ENCODE results near the gene SGO1. TPM values are rescaled to one million over a fixed set of nuclear protein-coding genes. Genes with fewer than 3 reads are reported as not detected.

SGO1 gene
- total RNA-seq (1 to 10 TPM in 1 of 9 donors, under 1 TPM in 6, not detected in 2; 0.41 to 4.2 (median 0.61) TPM), polyA plus RNA-seq (under 1 TPM; 0.13 to 0.86 (median 0.16) TPM)
- long read RNA-seq, donor 1, result 0 reads
- long read RNA-seq, donor 2, result 0 reads
- long read RNA-seq, donor 3, result 0 reads
- long read RNA-seq, donor 4, partial matches to known transcripts, result 1 of 1 reads
- long read RNA-seq, donor 4, other reads (novel, unspliced or antisense), result 0 of 1 reads
- long read RNA-seq, donor 5, result 0 reads
- long read RNA-seq, donor 6, result 0 reads
- long read RNA-seq, donor 7, result 0 reads
- long read RNA-seq, donor 8, result 0 reads
- long read RNA-seq, donor 9, result 0 reads
- long read RNA-seq, donor 10, result 0 reads

DNA sequence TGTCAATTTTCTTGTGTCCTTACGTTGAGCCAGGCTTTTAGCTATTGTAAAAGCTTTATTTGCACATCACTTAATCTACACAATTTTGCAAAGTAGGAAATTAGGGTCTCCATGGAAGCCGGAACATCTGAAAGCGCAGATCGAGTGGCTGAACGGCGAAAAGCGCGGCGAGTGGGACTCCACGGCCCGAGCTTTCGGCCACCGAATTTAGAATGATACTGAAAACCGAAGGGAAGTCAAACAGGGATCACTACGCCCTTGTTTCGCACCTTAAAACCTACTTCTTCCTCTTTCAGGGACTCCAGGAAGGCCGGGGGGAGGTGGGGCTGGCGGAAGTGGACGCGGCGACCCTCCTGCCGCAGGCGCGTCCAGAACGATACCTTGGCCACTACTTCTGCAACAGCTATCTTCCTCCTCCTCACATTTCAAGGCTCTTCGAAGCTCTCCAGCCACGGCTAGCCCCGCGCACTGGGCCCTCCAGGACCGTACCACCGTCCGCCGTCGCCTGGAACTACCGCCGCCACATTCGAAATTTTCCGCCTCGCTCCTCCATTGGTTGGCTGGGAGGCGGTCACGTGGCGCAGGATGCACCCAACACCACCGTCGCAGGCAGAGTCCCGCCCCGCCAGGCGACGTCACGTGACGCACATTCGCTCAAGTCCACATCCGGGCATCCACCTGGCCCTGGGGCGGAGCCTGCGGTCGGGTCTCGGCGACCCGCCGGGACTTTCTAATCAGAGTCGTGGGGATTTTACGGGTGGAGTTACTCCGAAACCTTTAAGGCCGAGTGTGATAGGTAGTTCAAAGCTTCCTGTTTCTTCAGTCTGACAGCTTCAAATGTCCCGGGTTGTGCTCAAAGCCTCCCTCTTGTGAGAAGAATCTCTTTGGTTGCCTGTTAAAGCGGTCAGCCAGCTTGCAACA is at the start of gene SGO1:
Gene SGO1, minus strand, starts transcription at position 528 of the 921 bp plus-strand sequence. CDS start 2,179 bp downstream, outside the sequence.
- 0 to 1% (median 0%) methylated on average over 35 to 65 of the region's 65 CpGs for WGBS, 4 donors
- Histone ChIP-seq H3K27ac (peak within 1 kb of the TSS; percentile 37 to 91 (median 89)), H3K4me1 (replicated peaks in 1 of 2) (peaks cover 0 to 11% of the 10 kb centered on the region in 2 donors), H3K9me3 (replicated peaks in 1 of 3) (no peaks in the 10 kb centered on the region), H3K36me3 (replicated peaks in 1 of 2) (no peaks in the 10 kb centered on the region), H3K4me3 (peak within 1 kb of the TSS; percentile 7 to 65 (median 48)), H3K27me3 (no peaks in the 10 kb centered on the region)
- TF ChIP-seq, protein P1, sequence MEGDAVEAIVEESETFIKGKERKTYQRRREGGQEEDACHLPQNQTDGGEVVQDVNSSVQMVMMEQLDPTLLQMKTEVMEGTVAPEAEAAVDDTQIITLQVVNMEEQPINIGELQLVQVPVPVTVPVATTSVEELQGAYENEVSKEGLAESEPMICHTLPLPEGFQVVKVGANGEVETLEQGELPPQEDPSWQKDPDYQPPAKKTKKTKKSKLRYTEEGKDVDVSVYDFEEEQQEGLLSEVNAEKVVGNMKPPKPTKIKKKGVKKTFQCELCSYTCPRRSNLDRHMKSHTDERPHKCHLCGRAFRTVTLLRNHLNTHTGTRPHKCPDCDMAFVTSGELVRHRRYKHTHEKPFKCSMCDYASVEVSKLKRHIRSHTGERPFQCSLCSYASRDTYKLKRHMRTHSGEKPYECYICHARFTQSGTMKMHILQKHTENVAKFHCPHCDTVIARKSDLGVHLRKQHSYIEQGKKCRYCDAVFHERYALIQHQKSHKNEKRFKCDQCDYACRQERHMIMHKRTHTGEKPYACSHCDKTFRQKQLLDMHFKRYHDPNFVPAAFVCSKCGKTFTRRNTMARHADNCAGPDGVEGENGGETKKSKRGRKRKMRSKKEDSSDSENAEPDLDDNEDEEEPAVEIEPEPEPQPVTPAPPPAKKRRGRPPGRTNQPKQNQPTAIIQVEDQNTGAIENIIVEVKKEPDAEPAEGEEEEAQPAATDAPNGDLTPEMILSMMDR (IDR thresholded peaks at IDR 0.05), result no peak
- peak; percentile 49 to 91 for TF ChIP-seq POLR2A (IDR thresholded peaks at IDR 0.05)
- peak; percentile 99 to 100 (median 99) for DNase-seq
- intact Hi-C loops (cut with DNase I), result loop anchor here (5.0 to 10.0 kb wide), 2 partner anchors 141 to 239 kb away; partner anchors contain the start of genes KAT2B (in 1 of the 2) and RAB5A (in 1 of the 2)

DNA sequence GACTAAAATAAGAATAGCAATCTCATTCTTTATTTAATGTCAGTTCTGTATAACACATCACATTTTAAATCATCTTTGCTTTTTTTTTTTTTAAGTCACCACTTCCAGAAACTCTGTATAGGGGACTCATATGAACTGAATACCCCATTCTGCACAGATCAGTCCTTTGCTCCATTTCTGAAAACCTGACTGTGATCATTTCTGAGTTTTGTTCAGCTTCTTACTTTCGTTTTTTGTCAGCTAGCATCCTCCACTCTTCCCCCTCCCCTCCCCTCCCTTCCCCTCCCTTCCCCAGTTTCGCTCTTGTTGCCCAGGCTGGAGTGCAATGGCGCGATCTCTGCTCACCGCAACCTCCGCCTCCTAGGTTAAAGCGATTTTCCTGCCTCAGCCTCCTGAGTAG is 49.8 kb upstream of the SGO1 start:
- Histone ChIP-seq H3K27me3 (no peaks in the 10 kb centered on the region), H3K4me1 (replicated peaks in 1 of 2) (no peaks in the 10 kb centered on the region), H3K9me3 (replicated peaks in 1 of 3) (no peaks in the 10 kb centered on the region), H3K4me3 (no peak overlapping the region), H3K36me3 (replicated peaks in 1 of 2) (no peaks in the 10 kb centered on the region), H3K27ac (no peak overlapping the region)
- WGBS, 4 donors, result 83 to 94% (median 92%) methylated on average over 7 of the region's 7 CpGs
- DNase-seq, result no peak
- intact Hi-C loops (cut with DNase I), result no loop called here
- TF ChIP-seq POLR2A (IDR thresholded peaks at IDR 0.05), result no peak
- TF ChIP-seq, protein P1 (IDR thresholded peaks at IDR 0.05), result no peak

DNA sequence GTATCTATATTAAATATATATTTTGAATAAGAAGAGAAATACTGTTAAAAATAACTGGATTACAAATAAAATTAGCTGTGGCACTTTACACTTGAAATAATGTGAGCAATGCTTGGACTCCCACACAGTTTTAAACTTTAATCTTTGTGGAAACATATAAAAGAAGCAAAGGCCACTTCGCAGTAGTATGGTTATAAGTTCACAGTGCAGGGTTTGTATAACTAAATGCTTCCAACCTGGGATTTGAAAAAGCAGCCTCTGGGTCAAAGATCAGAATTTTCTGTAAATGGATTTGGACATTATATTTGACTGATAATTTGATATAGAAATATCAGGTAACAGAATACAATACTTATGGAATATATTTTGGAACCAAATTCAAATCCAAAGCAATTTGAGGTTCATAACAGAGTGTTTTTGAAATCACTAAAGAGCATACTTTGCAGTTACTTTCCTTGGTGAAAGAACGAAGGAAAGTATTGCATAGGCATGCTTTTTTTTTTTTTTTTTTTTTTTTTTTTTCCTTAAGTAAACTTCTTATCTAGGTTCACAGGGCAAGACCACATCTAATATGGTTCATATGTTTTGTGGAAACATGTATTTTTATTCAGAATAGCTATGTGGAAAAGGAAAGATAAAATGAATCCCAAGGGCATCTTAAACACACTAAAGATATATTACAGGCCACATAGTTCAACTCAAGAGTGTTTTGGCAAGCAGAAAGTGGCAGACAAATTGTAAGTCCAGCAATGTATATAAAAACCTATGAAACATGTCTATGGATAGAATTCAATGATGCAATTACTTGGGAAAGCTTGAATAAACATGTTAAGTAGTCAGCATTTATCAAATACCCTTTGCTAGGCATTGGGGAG is 47.1 kb upstream of the SGO1 start:
- Histone ChIP-seq H3K27ac (no peak overlapping the region), H3K27me3 (no peaks in the 10 kb centered on the region), H3K4me3 (no peak overlapping the region), H3K4me1 (replicated peaks in 1 of 2) (no peaks in the 10 kb centered on the region), H3K36me3 (replicated peaks in 1 of 2) (no peaks in the 10 kb centered on the region), H3K9me3 (replicated peaks in 1 of 3) (no peaks in the 10 kb centered on the region)
- no peak for DNase-seq
- intact Hi-C loops (cut with DNase I), result no loop called here
- TF ChIP-seq, protein P1 (IDR thresholded peaks at IDR 0.05), result no peak
- no peak for TF ChIP-seq POLR2A (IDR thresholded peaks at IDR 0.05)
- WGBS, 4 donors, result 72 to 86% (median 81%) methylated on average over 2 of the region's 2 CpGs

Data from adrenal gland (tissue), 19 donors.